K562 (cell line): ENCODE results near the gene MEFV. TPM values are rescaled to one million over a fixed set of nuclear protein-coding genes. Genes with fewer than 3 reads are reported as not detected.

Experiments used
- ARID1B ChIP-seq: fragments of 450-650 bp; IDR thresholded peaks from 2 replicates; pipeline ENCODE4 v1.6.1; 2016; ENCODE audit warnings: antibody characterized with exemption, mild to moderate bottlenecking, inconsistent platforms
- BACH1 ChIP-seq: fragments of 200-800 bp; sonication (Bioruptor generic); IDR thresholded peaks from 2 replicates; pipeline ENCODE4 v1.6.1; 2016; ENCODE audit warnings: missing genetic modification characterization, missing compliant biosample characterization
- HDAC3 ChIP-seq: fragments of 450-650 bp; IDR thresholded peaks from 2 replicates; pipeline ENCODE4 v1.6.1; 2018; ENCODE audit warnings: borderline replicate concordance, mild to moderate bottlenecking, moderate library complexity; ENCODE audit not compliant: partially characterized antibody
- HMGN3 ChIP-seq: IDR thresholded peaks from 2 replicates; pipeline ENCODE4 v1.6.1; 2011; ENCODE audit warnings: borderline replicate concordance, low read depth, mild to moderate bottlenecking, mixed read lengths, low read length; ENCODE audit not compliant: insufficient read length; ENCODE audit errors: extremely low read depth
- NCOA1 ChIP-seq: fragments of 450-650 bp; IDR thresholded peaks from 2 replicates; pipeline ENCODE4 v1.6.1; 2016; ENCODE audit warnings: low read depth
- NR3C1 ChIP-seq: sonication (generic); formaldehyde crosslinking; IDR thresholded peaks from 2 replicates; pipeline ENCODE4 v1.8.1; 2022; ENCODE audit warnings: missing genetic modification reagents
- PML ChIP-seq: IDR thresholded peaks from 2 replicates; pipeline ENCODE4 v1.6.1; 2012; ENCODE audit warnings: low read length, inconsistent platforms
- RBM22 ChIP-seq: fragments of 200-400 bp; formaldehyde crosslinking; IDR thresholded peaks from 2 replicates; pipeline ENCODE4 v1.6.1; 2018; ENCODE audit warnings: low read length, low read depth; ENCODE audit not compliant: poor library complexity, severe bottlenecking
- RBM34 ChIP-seq: fragments of 200-400 bp; formaldehyde crosslinking; IDR thresholded peaks from 2 replicates; pipeline ENCODE4 v1.6.1; 2018; ENCODE audit warnings: low read length, borderline replicate concordance; ENCODE audit not compliant: insufficient read depth
- STAT5A ChIP-seq: IDR thresholded peaks from 2 replicates; pipeline ENCODE4 v1.6.1; 2012; ENCODE audit warnings: low read length, inconsistent platforms, borderline replicate concordance
- TAF1 ChIP-seq: IDR thresholded peaks from 2 replicates; pipeline ENCODE4 v1.6.1; 2011; ENCODE audit warnings: mild to moderate bottlenecking, low read length, moderate library complexity; ENCODE audit not compliant: insufficient read depth, control insufficient read depth, severe bottlenecking; ENCODE audit errors: extremely low read depth
- TEAD1 ChIP-seq, 2 experiments: fragments of 450-650 bp in 1 of 2; sonication (generic) in 1 of 2; formaldehyde crosslinking; IDR thresholded peaks; 2 replicates each; pipeline versions ENCODE4 v1.4.0 to v1.8.0; 2020 to 2022; ENCODE audit warnings: mild to moderate bottlenecking in 2 of 2, missing genetic modification reagents in 1 of 2
- ZC3H11A ChIP-seq: IDR thresholded peaks from 2 replicates; pipeline ENCODE4 v1.6.1; 2012; ENCODE audit warnings: low read depth, low read length, improper control_type of control experiment
- ZKSCAN8 ChIP-seq: fragments of 200-800 bp; sonication (Bioruptor generic); IDR thresholded peaks from 2 replicates; pipeline ENCODE4 v1.6.1; 2016; ENCODE audit warnings: missing genetic modification characterization, missing compliant biosample characterization
- ZNF124 ChIP-seq: sonication (generic); formaldehyde crosslinking; IDR thresholded peaks from 2 replicates; pipeline ENCODE4 v1.8.1; 2022; ENCODE audit warnings: missing genetic modification reagents
- ZNF140 ChIP-seq: fragments of 250-450 bp; sonication (Bioruptor Pico); IDR thresholded peaks from 2 replicates; pipeline ENCODE4 v1.8.0; 2021; ENCODE audit warnings: moderate library complexity, mild to moderate bottlenecking, inconsistent platforms
- ZNF311 ChIP-seq: fragments of 250-450 bp; sonication (Bioruptor Pico); IDR thresholded peaks from 2 replicates; pipeline ENCODE4 v1.4.0; 2020; ENCODE audit warnings: mild to moderate bottlenecking, moderate library complexity
- polyA plus RNA-seq, 8 experiments: library from polyadenylated mRNA; depleted of rRNA in 4 of 8; stranded (reverse) in 5 of 8; unstranded in 3 of 8; fragments of >200 nt; fragmentation: Nextera tagmentation in 2 of 8; fragmentation: Illumina TruSeq in 1 of 8; extraction: Ambion mirVana in 2 of 8; extraction: Trizol in 1 of 8; gene quantifications; 2 replicates each; pipeline versions ENCODE4 v1.2.1 to v1.2.3, GENCODE V29; 2011 to 2014; ENCODE audit warnings: inconsistent platforms in 1 of 8, missing spikeins in 1 of 8
- total RNA-seq, 7 experiments: library from RNA; depleted of rRNA in 6 of 7; stranded (reverse); fragments of >200 nt in 6 of 7; fragmentation: Illumina TruSeq in 2 of 7; extraction: Trizol in 2 of 7; gene quantifications; 2 replicates each; pipeline versions ENCODE4 v1.2.1 to v1.2.3, GENCODE V29; 2011 to 2021; ENCODE audit warnings: low replicate concordance in 1 of 7
- TF ChIP-seq, protein P1 (sequence below): fragments of 250-450 bp; sonication (Bioruptor Pico); IDR thresholded peaks from 2 replicates; pipeline ENCODE4 v1.5.0; 2022; ENCODE audit warnings: mild to moderate bottlenecking
- TF ChIP-seq, protein P2 (sequence below): fragments of 250-450 bp; sonication (Bioruptor Pico); IDR thresholded peaks from 2 replicates; pipeline ENCODE4 v1.4.0; 2020
- TF ChIP-seq, protein P3 (sequence below), 2 experiments: fragments of 150-350 bp in 1 of 2; IDR thresholded peaks; 2 replicates each; pipeline ENCODE4 v1.6.1; 2012 to 2016; ENCODE audit warnings: low read depth in 2 of 2, low read length in 2 of 2, mild to moderate bottlenecking in 1 of 2, moderate library complexity in 1 of 2
- TF ChIP-seq, protein P4 (sequence below): sonication (generic); formaldehyde crosslinking; IDR thresholded peaks from 2 replicates; pipeline ENCODE4 v1.5.0; 2020; ENCODE audit warnings: missing genetic modification reagents

Gene MEFV
- total and polyA plus RNA-seq, 9 of the 15 experiments (the other 6 are each of a cell fraction or from before 2014, with no cell fraction given), result 0.14 TPM; not detected in 8

DNA sequence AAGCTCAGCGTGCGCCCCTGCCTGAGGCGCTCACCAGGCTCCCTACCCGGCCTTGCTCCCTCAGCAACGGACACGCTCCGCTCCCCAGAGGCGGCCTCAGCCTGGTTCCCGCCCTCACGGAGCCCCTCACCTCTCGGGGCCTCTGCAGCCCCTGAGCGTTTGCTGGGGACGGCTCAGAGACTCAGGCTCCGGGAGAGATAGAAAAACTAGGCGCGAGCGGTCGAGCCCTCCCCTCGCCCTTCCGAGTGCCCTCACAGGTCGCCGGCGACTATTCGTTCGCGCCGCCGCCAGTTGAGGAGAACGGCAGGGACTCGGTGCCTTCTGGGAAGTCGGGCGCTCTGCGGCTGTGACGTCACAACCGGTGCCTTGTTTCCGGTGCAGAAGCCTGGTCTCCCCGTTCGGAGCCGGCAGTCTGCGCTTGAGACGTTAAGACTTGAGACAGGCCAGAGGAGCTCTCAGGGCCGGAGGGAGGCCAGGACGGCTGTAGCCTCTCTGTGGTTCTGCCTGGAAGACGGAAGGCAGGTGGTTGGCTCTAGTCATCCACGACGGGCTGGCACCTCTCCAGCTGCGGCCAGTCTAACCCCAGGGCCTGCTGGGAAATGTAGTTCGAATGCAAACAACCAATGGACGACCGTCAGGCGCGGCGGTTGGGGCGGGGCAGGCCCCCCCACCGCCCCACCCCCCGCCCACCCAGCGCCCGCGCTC, 21.4 kb downstream of the MEFV start, which contains the start of gene ZNF200 (continued):
- no peak; the same call in 1 of the 2 replicates for TF ChIP-seq STAT5A
- TF ChIP-seq ZNF124 (CRISPR knock-in tag), result no peak
- TF ChIP-seq, protein P1, sequence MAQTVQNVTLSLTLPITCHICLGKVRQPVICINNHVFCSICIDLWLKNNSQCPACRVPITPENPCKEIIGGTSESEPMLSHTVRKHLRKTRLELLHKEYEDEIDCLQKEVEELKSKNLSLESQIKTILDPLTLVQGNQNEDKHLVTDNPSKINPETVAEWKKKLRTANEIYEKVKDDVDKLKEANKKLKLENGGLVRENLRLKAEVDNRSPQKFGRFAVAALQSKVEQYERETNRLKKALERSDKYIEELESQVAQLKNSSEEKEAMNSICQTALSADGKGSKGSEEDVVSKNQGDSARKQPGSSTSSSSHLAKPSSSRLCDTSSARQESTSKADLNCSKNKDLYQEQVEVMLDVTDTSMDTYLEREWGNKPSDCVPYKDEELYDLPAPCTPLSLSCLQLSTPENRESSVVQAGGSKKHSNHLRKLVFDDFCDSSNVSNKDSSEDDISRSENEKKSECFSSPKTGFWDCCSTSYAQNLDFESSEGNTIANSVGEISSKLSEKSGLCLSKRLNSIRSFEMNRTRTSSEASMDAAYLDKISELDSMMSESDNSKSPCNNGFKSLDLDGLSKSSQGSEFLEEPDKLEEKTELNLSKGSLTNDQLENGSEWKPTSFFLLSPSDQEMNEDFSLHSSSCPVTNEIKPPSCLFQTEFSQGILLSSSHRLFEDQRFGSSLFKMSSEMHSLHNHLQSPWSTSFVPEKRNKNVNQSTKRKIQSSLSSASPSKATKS (CRISPR knock-in tag), result no peak
- TF ChIP-seq NCOA1, result peak; percentile 94
- peak; percentile 73 for TF ChIP-seq TAF1
- TF ChIP-seq, protein P2, sequence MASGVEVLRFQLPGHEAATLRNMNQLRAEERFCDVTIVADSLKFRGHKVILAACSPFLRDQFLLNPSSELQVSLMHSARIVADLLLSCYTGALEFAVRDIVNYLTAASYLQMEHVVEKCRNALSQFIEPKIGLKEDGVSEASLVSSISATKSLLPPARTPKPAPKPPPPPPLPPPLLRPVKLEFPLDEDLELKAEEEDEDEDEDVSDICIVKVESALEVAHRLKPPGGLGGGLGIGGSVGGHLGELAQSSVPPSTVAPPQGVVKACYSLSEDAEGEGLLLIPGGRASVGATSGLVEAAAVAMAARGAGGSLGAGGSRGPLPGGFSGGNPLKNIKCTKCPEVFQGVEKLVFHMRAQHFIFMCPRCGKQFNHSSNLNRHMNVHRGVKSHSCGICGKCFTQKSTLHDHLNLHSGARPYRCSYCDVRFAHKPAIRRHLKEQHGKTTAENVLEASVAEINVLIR (CRISPR knock-in tag), result peak; percentile 94
- TF ChIP-seq BACH1 (tag), result no peak
- peak in 1 of 2 experiments; percentile 58; a peak in 1 of 4 replicates for TF ChIP-seq TEAD1 (CRISPR knock-in tag; IDR thresholded peaks at IDR 0.05)
- no peak for TF ChIP-seq RBM34
- no peak for TF ChIP-seq ZNF140 (CRISPR knock-in tag)
- TF ChIP-seq NR3C1 (CRISPR knock-in tag), result no peak
- TF ChIP-seq ZNF311, result no peak
- TF ChIP-seq PML, result peak; percentile 66
- TF ChIP-seq, protein P3, sequence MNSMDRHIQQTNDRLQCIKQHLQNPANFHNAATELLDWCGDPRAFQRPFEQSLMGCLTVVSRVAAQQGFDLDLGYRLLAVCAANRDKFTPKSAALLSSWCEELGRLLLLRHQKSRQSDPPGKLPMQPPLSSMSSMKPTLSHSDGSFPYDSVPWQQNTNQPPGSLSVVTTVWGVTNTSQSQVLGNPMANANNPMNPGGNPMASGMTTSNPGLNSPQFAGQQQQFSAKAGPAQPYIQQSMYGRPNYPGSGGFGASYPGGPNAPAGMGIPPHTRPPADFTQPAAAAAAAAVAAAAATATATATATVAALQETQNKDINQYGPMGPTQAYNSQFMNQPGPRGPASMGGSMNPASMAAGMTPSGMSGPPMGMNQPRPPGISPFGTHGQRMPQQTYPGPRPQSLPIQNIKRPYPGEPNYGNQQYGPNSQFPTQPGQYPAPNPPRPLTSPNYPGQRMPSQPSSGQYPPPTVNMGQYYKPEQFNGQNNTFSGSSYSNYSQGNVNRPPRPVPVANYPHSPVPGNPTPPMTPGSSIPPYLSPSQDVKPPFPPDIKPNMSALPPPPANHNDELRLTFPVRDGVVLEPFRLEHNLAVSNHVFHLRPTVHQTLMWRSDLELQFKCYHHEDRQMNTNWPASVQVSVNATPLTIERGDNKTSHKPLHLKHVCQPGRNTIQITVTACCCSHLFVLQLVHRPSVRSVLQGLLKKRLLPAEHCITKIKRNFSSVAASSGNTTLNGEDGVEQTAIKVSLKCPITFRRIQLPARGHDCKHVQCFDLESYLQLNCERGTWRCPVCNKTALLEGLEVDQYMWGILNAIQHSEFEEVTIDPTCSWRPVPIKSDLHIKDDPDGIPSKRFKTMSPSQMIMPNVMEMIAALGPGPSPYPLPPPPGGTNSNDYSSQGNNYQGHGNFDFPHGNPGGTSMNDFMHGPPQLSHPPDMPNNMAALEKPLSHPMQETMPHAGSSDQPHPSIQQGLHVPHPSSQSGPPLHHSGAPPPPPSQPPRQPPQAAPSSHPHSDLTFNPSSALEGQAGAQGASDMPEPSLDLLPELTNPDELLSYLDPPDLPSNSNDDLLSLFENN (IDR thresholded peaks at IDR 0.05; ENCODE audit: low read depth in 2 of 2, low read length in 2 of 2), result no peak
- TF ChIP-seq RBM22, result no peak
- TF ChIP-seq HDAC3, result no peak
- TF ChIP-seq HMGN3, result no peak
- TF ChIP-seq, protein P4, sequence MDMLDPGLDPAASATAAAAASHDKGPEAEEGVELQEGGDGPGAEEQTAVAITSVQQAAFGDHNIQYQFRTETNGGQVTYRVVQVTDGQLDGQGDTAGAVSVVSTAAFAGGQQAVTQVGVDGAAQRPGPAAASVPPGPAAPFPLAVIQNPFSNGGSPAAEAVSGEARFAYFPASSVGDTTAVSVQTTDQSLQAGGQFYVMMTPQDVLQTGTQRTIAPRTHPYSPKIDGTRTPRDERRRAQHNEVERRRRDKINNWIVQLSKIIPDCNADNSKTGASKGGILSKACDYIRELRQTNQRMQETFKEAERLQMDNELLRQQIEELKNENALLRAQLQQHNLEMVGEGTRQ (CRISPR knock-in tag), result no peak
- no peak for TF ChIP-seq ZC3H11A
- no peak for TF ChIP-seq ZKSCAN8 (CRISPR knock-in tag)
- no peak for TF ChIP-seq ARID1B
